Measurements from ENCODE around the gene CENPM.

CENPM gene

DNA sequence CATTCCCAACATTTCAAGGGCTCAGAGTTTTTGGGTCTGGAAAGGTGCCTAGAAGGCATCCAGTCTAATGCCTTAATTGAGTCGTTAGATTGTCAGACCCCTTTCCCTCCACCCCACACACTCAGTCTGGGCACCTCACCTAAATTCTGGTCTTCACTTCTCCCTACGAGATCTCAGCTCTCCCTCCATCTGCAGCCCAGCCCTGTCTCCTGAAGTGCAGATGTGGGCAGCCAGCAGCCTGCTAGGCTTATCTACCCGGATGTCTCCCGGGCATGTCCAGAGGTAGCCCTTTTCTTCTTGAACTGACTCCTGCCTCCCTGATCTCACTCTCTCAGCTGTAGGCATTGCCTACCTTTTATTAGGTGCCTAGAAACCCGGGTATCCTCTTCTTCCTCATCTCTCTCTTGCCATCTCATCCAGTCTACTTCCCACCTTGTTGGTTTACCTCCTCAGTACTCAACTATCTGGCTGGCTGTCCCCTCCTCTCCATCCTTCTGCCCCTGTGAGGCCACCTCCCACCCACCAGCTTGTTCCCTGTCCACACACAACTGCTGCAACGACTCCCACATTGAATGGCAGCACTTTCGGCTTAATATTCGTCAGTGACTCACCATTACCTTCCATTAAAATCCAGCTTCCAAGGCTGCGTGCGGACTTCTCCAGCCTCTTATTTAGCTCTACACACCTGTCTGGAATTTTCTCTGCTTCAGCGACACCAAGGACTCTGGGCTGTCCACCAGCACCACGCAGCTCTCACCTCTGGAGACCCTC is 28.5 kb upstream of the CENPM start:
- TF ChIP-seq, protein P1, sequence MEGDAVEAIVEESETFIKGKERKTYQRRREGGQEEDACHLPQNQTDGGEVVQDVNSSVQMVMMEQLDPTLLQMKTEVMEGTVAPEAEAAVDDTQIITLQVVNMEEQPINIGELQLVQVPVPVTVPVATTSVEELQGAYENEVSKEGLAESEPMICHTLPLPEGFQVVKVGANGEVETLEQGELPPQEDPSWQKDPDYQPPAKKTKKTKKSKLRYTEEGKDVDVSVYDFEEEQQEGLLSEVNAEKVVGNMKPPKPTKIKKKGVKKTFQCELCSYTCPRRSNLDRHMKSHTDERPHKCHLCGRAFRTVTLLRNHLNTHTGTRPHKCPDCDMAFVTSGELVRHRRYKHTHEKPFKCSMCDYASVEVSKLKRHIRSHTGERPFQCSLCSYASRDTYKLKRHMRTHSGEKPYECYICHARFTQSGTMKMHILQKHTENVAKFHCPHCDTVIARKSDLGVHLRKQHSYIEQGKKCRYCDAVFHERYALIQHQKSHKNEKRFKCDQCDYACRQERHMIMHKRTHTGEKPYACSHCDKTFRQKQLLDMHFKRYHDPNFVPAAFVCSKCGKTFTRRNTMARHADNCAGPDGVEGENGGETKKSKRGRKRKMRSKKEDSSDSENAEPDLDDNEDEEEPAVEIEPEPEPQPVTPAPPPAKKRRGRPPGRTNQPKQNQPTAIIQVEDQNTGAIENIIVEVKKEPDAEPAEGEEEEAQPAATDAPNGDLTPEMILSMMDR (IDR thresholded peaks at IDR 0.05; ENCODE audit: insufficient read depth, missing control alignments) = no peak
- DNase-seq (ENCODE audit: insufficient read length, low spot score) = no peak
- no peak for FAIRE-seq

DNA sequence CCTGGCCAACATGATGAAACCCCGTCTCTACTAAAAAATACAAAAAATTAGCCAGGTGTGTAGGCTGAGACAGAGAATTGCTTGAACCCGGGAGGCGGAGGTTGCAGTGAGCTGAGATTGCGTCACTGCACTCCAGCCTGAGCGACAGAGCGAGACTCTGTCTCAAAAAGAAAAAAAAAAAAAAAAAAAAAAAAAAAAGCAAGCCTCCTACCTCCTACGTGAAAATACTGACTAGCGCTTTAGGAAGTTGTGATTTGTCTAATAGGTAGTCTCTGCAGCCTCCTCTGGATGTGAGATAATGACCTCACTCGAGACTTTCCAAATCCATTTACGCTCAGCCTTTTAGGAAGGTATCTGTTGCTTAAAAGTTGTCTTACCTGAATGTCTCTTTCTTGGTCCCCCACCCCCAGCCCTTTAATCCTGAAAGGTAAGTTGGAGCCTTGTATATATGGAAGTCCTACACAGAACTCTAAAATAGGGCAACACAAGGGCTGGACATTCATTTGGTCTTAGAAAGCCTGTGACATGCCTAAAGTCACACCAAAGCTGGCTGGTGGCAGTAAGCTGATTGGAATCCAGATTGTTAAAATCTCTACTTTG is 27.8 kb upstream of the CENPM start:
- TF ChIP-seq, protein P1 (IDR thresholded peaks at IDR 0.05; ENCODE audit: insufficient read depth, missing control alignments) = no peak
- FAIRE-seq (no peak), DNase-seq (ENCODE audit: insufficient read length, low spot score) (no peak)

DNA sequence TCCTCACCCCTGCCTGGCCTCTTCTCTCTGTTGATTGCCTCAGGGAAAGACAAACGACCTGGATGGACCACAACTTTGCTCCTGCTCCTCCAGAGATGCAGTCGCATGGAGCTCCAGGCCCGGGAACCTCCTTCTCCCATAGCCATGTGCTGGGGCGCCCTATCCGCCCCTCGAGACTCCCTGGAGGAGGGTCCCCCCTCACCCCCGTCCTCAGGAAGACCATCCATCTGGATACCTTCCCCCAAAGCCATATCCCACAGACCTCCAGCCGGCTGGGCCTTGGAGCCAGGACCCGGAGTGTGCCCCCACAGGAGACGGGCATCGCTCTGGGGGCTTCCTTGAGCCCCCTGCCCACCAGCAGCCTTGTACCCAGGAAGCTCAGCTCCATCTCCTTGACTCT is 24.5 kb upstream of the CENPM start:
- no peak for FAIRE-seq
- DNase-seq (ENCODE audit: insufficient read length, low spot score) = no peak
- TF ChIP-seq, protein P1 (IDR thresholded peaks at IDR 0.05; ENCODE audit: insufficient read depth, missing control alignments) = no peak

DNA sequence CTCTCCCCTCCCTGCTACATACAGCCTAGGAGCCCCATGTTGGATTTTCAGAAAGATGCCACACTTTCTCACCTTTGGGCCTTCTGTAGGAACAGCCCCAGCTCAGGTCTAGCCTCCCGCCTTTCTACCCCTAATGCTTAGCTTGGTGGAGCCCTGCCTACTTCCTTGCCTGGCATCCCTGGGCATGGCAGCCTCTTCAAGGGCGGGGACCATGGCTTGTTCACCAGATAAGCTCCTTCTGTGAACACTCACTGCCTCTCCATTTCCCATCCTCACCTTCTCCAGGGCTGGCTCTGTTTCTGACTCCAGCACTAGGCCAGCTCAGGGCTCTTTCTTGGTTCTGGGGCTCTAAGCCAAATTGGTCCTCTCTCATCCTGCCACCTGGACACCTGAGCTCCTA is 23.6 kb upstream of the CENPM start:
- DNase-seq (ENCODE audit: insufficient read length, low spot score) (no peak), FAIRE-seq (no peak)

DNA sequence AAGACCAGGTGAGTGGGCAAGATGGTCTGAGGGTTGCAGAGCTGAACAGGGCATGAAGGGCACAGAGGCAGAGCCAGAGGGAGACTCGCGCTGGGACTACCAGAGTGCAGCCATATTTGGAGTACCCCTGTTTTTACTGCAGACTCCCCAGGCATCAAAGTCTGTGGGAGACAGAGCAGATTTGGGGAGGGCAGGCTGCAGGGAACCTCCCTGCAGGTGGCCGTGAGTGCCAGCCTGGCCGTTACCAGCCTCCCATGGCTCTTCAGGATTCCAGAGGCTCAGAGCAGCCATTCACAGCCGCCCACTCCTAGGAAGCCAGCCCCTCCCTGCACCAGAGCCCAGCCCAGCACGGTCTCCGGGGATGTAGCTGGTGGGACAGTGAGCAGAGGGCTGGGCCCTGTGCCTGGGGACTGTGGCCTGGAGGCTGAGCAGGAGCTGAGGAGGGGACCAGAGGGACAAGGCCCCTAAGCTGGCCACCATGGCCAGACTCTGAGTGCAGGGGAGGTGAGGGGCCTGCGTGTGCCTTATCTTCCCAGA is 22.2 kb upstream of the CENPM start, which contains the start of gene SEPTIN3:
Gene SEPTIN3 (plus strand): TSS at position 334 of the 537 bp plus-strand sequence. CDS start 2,050 bp downstream, outside the sequence.
- TF ChIP-seq, protein P1 (IDR thresholded peaks at IDR 0.05; ENCODE audit: insufficient read depth, missing control alignments) = no peak
- FAIRE-seq = no peak
- no peak for DNase-seq (ENCODE audit: insufficient read length, low spot score)

More for the DNA sequence above, 23.6 kb upstream of the CENPM start:
- TF ChIP-seq, protein P1 (IDR thresholded peaks at IDR 0.05; ENCODE audit: insufficient read depth, missing control alignments) = no peak

DNA sequence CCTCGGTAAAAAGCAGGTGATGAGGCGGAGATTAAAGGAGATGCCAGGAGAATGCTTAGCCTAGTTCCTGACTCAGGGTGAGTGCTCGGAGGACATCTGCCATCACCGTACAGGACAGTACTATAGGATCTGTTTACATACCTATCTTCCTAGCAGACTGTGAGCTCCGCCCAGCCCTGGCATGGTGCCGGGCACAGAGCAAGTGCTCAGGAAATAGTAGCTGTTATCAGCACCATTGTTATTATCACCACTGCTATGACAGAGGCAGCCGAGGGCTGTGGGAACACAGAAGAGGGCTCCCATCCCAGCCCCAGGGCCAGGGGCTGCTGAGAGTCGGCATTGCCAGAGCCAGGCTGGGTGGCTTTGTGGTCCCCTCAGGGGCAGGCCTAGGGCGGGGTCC is 21.6 kb upstream of the CENPM start:
- FAIRE-seq = no peak
- no peak for DNase-seq (ENCODE audit: insufficient read length, low spot score)
- TF ChIP-seq, protein P1 (IDR thresholded peaks at IDR 0.05; ENCODE audit: insufficient read depth, missing control alignments) = no peak

Data from D721Med (cell line).